Prostate gland (tissue), 2 donors: ENCODE data around the gene OGFOD1.

Experiments
- POLR2AphosphoS5 ChIP-seq: sonication (generic); formaldehyde crosslinking; IDR thresholded peaks from one replicate; pipeline ENCODE4 v1.6.1; 2017; ENCODE audit warnings: antibody characterized with exemption
- TF ChIP-seq, protein P1 (sequence below), 4 experiments: fragments of 200-600 bp in 2 of 4; fragments of 450-650 bp in 2 of 4; sonication (generic) in 2 of 4; IDR thresholded peaks; 1 replicate in 3 of 4; 2 replicates in 1 of 4; pipeline ENCODE4 v1.5.1; 2016 to 2019; ENCODE audit warnings: antibody characterized with exemption in 4 of 4, mild to moderate bottlenecking in 2 of 4, moderate library complexity in 2 of 4

DNA sequence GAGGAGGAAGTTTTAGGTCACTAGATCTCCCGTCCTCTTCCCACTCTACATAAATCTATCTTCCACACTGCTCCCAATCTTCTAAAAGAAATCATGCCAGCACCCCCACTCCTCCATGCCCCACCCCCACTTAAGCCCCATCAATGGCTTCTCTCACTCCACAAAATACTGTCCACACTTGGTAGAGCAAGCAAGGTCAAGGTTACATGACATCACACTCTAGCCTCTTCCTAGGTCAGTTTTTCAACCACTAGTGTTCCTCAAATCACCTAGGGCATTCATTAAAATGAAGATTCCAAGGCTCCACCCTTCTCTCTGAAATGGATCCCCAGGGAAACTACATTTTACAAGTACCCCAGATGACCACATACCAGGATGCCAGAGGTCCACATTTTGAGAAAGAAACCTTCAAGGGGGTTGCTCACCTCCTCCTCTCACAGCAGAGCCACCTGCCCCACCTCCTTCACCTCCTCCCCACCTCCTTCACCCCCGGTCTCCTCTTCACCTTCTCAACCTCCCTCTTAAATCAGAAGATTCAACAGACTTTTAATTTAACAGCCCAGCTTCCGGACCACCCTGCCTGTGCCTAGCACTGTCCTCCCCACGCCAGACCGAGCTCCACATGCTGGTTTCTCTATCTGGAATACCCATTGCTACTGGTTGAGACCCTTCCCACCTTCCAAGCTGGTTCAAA is 29.2 kb upstream of the OGFOD1 start:
- TF ChIP-seq POLR2AphosphoS5: no peak
- TF ChIP-seq, protein P1, sequence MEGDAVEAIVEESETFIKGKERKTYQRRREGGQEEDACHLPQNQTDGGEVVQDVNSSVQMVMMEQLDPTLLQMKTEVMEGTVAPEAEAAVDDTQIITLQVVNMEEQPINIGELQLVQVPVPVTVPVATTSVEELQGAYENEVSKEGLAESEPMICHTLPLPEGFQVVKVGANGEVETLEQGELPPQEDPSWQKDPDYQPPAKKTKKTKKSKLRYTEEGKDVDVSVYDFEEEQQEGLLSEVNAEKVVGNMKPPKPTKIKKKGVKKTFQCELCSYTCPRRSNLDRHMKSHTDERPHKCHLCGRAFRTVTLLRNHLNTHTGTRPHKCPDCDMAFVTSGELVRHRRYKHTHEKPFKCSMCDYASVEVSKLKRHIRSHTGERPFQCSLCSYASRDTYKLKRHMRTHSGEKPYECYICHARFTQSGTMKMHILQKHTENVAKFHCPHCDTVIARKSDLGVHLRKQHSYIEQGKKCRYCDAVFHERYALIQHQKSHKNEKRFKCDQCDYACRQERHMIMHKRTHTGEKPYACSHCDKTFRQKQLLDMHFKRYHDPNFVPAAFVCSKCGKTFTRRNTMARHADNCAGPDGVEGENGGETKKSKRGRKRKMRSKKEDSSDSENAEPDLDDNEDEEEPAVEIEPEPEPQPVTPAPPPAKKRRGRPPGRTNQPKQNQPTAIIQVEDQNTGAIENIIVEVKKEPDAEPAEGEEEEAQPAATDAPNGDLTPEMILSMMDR (IDR thresholded peaks at IDR 0.05): no peak
